ENCODE data around the gene PIAS4. TPM values are rescaled to one million over a fixed set of nuclear protein-coding genes. Genes with fewer than 3 reads are reported as not detected.

The PIAS4 gene
- total and polyA plus RNA-seq, 2 of the 13 experiments (the other 11 are each of a cell fraction or from before 2014, with no cell fraction given), result 9.0 to 20.1 TPM

- peak; percentile 91; the same call in 1 of the 2 replicates for TF ChIP-seq ZSCAN5A (CRISPR knock-in tag; IDR thresholded peaks at IDR 0.05; ENCODE audit: borderline replicate concordance)
- peak; percentile 52 for TF ChIP-seq DRAP1 (CRISPR knock-in tag; IDR thresholded peaks at IDR 0.05)
- TF ChIP-seq NONO (IDR thresholded peaks at IDR 0.05), result no peak
- peak; percentile 87 for TF ChIP-seq NONO (CRISPR knock-in tag; conservative IDR thresholded peaks at IDR 0.05)
- no peak for TF ChIP-seq ZNF616 (CRISPR knock-in tag; IDR thresholded peaks at IDR 0.05; ENCODE audit: low read depth)
- no peak for TF ChIP-seq THAP8 (CRISPR knock-in tag; IDR thresholded peaks at IDR 0.05; ENCODE audit: borderline replicate concordance)
- TF ChIP-seq IRF2 (CRISPR knock-in tag; IDR thresholded peaks at IDR 0.05), result peak; percentile 85
- TF ChIP-seq ZBTB14 (CRISPR knock-in tag; IDR thresholded peaks at IDR 0.05), result no peak
- peak; percentile 53; the same call in 1 of the 2 replicates for TF ChIP-seq BRF2 (CRISPR knock-in tag; IDR thresholded peaks at IDR 0.05)
- no peak for TF ChIP-seq ZNF598 (CRISPR knock-in tag; IDR thresholded peaks at IDR 0.05; ENCODE audit: borderline replicate concordance)
- peak; percentile 68 for TF ChIP-seq MED8 (CRISPR knock-in tag; IDR thresholded peaks at IDR 0.05; ENCODE audit: insufficient replicate concordance)
- peak; percentile 76 for TF ChIP-seq POGZ (CRISPR knock-in tag; IDR thresholded peaks at IDR 0.05)
- peak; percentile 76 for TF ChIP-seq TFE3 (CRISPR knock-in tag; IDR thresholded peaks at IDR 0.05)
- TF ChIP-seq KMT2B (CRISPR knock-in tag; IDR thresholded peaks at IDR 0.05), result peak; percentile 50; the same call in 1 of the 2 replicates
- TF ChIP-seq TBL1XR1 (IDR thresholded peaks at IDR 0.05; ENCODE audit: borderline replicate concordance, low read length, partially characterized antibody), result peak; percentile 38
- TF ChIP-seq RNF219 (CRISPR knock-in tag; IDR thresholded peaks at IDR 0.05), result no peak
- TF ChIP-seq ARID2 (CRISPR knock-in tag; IDR thresholded peaks at IDR 0.05; ENCODE audit: borderline replicate concordance), result no peak
- no peak for TF ChIP-seq GLMP (CRISPR knock-in tag; IDR thresholded peaks at IDR 0.05; ENCODE audit: borderline replicate concordance)
Measured at GRCh38 chr19:4052114-4052992, 44.8 kb downstream of the PIAS4 start (continued).

All from HepG2 (cell line).